B cell (primary cell): ENCODE data around the gene LIMD2. TPM values are rescaled to one million over a fixed set of nuclear protein-coding genes. Genes with fewer than 3 reads are reported as not detected.

Source experiments
- ATAC-seq: fragments of 200-7000 bp; cut with Tn5 transposase; one replicate; pipeline ENCODE4 v1.10.0; 2021; ENCODE audit warnings: low read depth, mild to moderate bottlenecking, moderate number of reproducible peaks, moderate library complexity
- CTCF ChIA-PET: fragments of 350-600 bp; sonication (Branson Sonifier 250); formaldehyde crosslinking; loops from one replicate; lab custom pipeline; 2021; ENCODE audit warnings: antibody characterized with exemption, inconsistent platforms; lab: Charles Lee
- POLR2A ChIA-PET: fragments of 350-600 bp; sonication (Branson Sonifier 250); formaldehyde crosslinking; loops from one replicate; lab custom pipeline; 2021; ENCODE audit warnings: antibody characterized with exemption; lab: Charles Lee
- DNase-seq: peaks from one replicate; pipeline ENCODE4 v3.0.0; 2013
- H2AFZ ChIP-seq: 2 replicates; pipeline ENCODE4 v1.6.1; 2012; ENCODE audit warnings: mild to moderate bottlenecking, low read depth, low read length; ENCODE audit not compliant: insufficient read depth, poor library complexity, severe bottlenecking
- H3K27ac ChIP-seq, 2 donors: 1 replicate in 1 of 2; 2 replicates in 1 of 2; pipeline ENCODE4 v1.5.1; 2012 to 2013; ENCODE audit warnings: low read length in 2 of 2, mild to moderate bottlenecking in 2 of 2, moderate library complexity in 1 of 2
- H3K27me3 ChIP-seq, 4 experiments: fragments of 200-600 bp in 1 of 4; sonication (generic) in 1 of 4; replicated peaks in 1 of 4; 1 replicate in 2 of 4; 2 replicates in 2 of 4; pipeline versions ENCODE4 v1.6.1 to v1.7.0; 2013 to 2016; ENCODE audit warnings: low read length in 3 of 4, mild to moderate bottlenecking in 2 of 4, mixed read lengths in 1 of 4, moderate library complexity in 1 of 4; ENCODE audit not compliant: insufficient read depth in 4 of 4, control insufficient read depth in 3 of 4; ENCODE audit errors: control extremely low read depth in 1 of 4
- H3K36me3 ChIP-seq, 2 experiments: replicated peaks in 1 of 2; 1 replicate in 1 of 2; 2 replicates in 1 of 2; pipeline versions ENCODE4 v1.6.1 to v1.7.1; 2013; ENCODE audit warnings: low read length in 1 of 2; ENCODE audit not compliant: insufficient read depth in 2 of 2, control insufficient read depth in 1 of 2; ENCODE audit errors: control extremely low read depth in 1 of 2, extremely low read depth in 1 of 2
- H3K4me1 ChIP-seq, 2 donors: fragments of 200-600 bp in 1 of 2; sonication (generic) in 1 of 2; 1 replicate in 1 of 2; 2 replicates in 1 of 2; pipeline versions ENCODE4 v1.5.1 to v1.6.1; 2013 to 2017; ENCODE audit warnings: low read length in 2 of 2; ENCODE audit not compliant: control insufficient read depth in 2 of 2, insufficient read depth in 2 of 2
- H3K4me2 ChIP-seq: replicated peaks from 2 replicates; pipeline ENCODE3; 2012; ENCODE audit warnings: mild to moderate bottlenecking, low read depth, low read length; ENCODE audit not compliant: poor library complexity, severe bottlenecking
- H3K4me3 ChIP-seq, 5 experiments: fragments of 200-600 bp in 1 of 5; sonication (generic) in 1 of 5; 1 replicate in 3 of 5; 2 replicates in 2 of 5; pipeline versions ENCODE4 v1.5.1 to v1.7.0; 2011 to 2016; ENCODE audit warnings: low read length in 4 of 5, mild to moderate bottlenecking in 4 of 5, low read depth in 2 of 5, control low read depth in 1 of 5, moderate library complexity in 1 of 5; ENCODE audit not compliant: insufficient read depth in 1 of 5; ENCODE audit errors: control extremely low read depth in 1 of 5, extremely low read depth in 1 of 5
- H3K79me2 ChIP-seq: fragments of 200-600 bp; sonication (generic); one replicate; pipeline ENCODE4 v1.6.0; 2016; ENCODE audit warnings: low read length; ENCODE audit not compliant: control insufficient read depth, insufficient read depth
- H3K9ac ChIP-seq: fragments of 200-600 bp; sonication (generic); 2 replicates; pipeline ENCODE4 v1.6.1; 2017; ENCODE audit warnings: mild to moderate bottlenecking, low read length, moderate library complexity
- H3K9me3 ChIP-seq, 3 donors: one replicate each; pipeline versions ENCODE4 v1.6.1 to v1.7.1; 2013; ENCODE audit warnings: low read length in 2 of 3; ENCODE audit not compliant: control insufficient read depth in 2 of 3, insufficient read depth in 1 of 3; ENCODE audit errors: control extremely low read depth in 1 of 3
- H4K20me1 ChIP-seq: 2 replicates; pipeline ENCODE4 v1.6.0; 2012; ENCODE audit warnings: mild to moderate bottlenecking, low read length; ENCODE audit not compliant: insufficient read depth, control insufficient read depth, poor library complexity, severe bottlenecking
- H3K27ac Mint-ChIP-seq: one replicate; pipeline ENCODE4 v1.8.0; 2021; ENCODE audit warnings: mixed read lengths
- H3K27me3 Mint-ChIP-seq: one replicate; pipeline ENCODE4 v1.8.0; 2021; ENCODE audit warnings: mixed read lengths
- H3K4me1 Mint-ChIP-seq: one replicate; pipeline ENCODE4 v1.8.0; 2021; ENCODE audit warnings: mixed read lengths
- H3K4me3 Mint-ChIP-seq: one replicate; pipeline ENCODE4 v1.8.0; 2021; ENCODE audit warnings: mixed read lengths
- H3K9me3 Mint-ChIP-seq: one replicate; pipeline ENCODE4 v1.8.0; 2022; ENCODE audit warnings: mixed read lengths; ENCODE audit not compliant: insufficient read depth
- EZH2 ChIP-seq: IDR thresholded peaks from 2 replicates; pipeline ENCODE4 v1.6.1; 2012; ENCODE audit warnings: borderline replicate concordance, low read depth, mild to moderate bottlenecking, moderate library complexity, low read length; ENCODE audit not compliant: insufficient read depth, poor library complexity, severe bottlenecking
- WGBS: methylation state at CpG from one replicate; pipeline ENCODE4 v1.1.5; 2013; ENCODE audit warnings: missing lambda C conversion rate; ENCODE audit not compliant: insufficient coverage; 5-methylcytosine and 5-hydroxymethylcytosine counted together
- intact Hi-C: fragments of 100-400 bp; cut with micrococcal nuclease; formaldehyde crosslinking; loops from one replicate; pipeline ENCODE4 v1.10.0; 2022
- polyA plus RNA-seq: library from polyadenylated mRNA; depleted of rRNA; stranded (reverse); fragments of >200 nt; gene quantifications from 2 replicates; pipeline ENCODE4 v1.2.3, GENCODE V29; 2012
- total RNA-seq, 2 donors: library from RNA; stranded (reverse); fragments of 120-200 nt in 1 of 2; gene quantifications; 1 replicate in 1 of 2; 2 replicates in 1 of 2; pipeline versions ENCODE4 v1.2.3 to v1.2.4, GENCODE V29; 2013 to 2022
- TF ChIP-seq, protein P1 (sequence below): fragments of 200-600 bp; IDR thresholded peaks from one replicate; pipeline ENCODE4 v1.8.0; 2022; ENCODE audit warnings: antibody characterized with exemption, mild to moderate bottlenecking

Gene LIMD2
- total and polyA plus RNA-seq, 2 donors (not counting 1 experiment from before 2014, with no cell fraction given) = 587 to 1,396 TPM

DNA sequence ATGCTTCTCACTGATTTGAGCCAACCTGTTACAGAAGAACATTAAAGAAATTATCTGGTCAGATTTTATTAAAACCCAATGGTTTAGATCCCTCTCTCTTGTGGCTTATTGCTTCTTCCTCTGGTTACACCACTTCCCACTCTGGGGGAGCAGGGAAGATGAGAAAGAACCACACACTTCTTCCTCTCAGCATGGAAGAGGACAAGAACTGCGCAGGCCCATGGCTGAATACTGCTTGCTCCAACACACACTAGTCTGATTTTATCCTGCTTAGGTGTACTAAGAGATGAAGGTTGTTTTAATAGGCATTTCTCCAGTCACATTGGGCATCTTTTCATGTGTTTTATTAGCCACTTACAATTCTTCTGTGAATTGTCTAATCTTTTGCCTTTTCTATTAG, 50.1 kb downstream of the LIMD2 start:
- no peak overlapping the region for H3K4me3 Mint-ChIP-seq
- Histone ChIP-seq H3K27ac (no peak overlapping the region), H3K4me2 (no peak overlapping the region), H3K4me1 (peaks cover 23 to 25% of the 10 kb centered on the region in 2 donors), H3K79me2 (peaks cover 15% of the 10 kb centered on the region), H3K9me3 (no peaks in the 10 kb centered on the region), H3K27me3 (no peaks in the 10 kb centered on the region), H2AFZ (no peak overlapping the region), H3K4me3 (no peak overlapping the region), H3K36me3 (peaks cover 2 to 28% of the 10 kb centered on the region in 2 experiments), H3K9ac (no peak overlapping the region), H4K20me1 (no peaks in the 10 kb centered on the region)
- CTCF ChIA-PET = no interaction called here
- no peak for ATAC-seq
- WGBS = no CpG with 5 or more reads among the region's 1 CpG
- POLR2A ChIA-PET = no interaction called here
- no peak overlapping the region for H3K27ac Mint-ChIP-seq
- H3K27me3 Mint-ChIP-seq = no peaks in the 10 kb centered on the region
- DNase-seq = no peak
- H3K9me3 Mint-ChIP-seq = no peaks in the 10 kb centered on the region
- intact Hi-C loops = no loop called here
- TF ChIP-seq, protein P1, sequence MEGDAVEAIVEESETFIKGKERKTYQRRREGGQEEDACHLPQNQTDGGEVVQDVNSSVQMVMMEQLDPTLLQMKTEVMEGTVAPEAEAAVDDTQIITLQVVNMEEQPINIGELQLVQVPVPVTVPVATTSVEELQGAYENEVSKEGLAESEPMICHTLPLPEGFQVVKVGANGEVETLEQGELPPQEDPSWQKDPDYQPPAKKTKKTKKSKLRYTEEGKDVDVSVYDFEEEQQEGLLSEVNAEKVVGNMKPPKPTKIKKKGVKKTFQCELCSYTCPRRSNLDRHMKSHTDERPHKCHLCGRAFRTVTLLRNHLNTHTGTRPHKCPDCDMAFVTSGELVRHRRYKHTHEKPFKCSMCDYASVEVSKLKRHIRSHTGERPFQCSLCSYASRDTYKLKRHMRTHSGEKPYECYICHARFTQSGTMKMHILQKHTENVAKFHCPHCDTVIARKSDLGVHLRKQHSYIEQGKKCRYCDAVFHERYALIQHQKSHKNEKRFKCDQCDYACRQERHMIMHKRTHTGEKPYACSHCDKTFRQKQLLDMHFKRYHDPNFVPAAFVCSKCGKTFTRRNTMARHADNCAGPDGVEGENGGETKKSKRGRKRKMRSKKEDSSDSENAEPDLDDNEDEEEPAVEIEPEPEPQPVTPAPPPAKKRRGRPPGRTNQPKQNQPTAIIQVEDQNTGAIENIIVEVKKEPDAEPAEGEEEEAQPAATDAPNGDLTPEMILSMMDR = no peak
- no peak for TF ChIP-seq EZH2
- H3K4me1 Mint-ChIP-seq = peaks cover 28% of the 10 kb centered on the region

DNA sequence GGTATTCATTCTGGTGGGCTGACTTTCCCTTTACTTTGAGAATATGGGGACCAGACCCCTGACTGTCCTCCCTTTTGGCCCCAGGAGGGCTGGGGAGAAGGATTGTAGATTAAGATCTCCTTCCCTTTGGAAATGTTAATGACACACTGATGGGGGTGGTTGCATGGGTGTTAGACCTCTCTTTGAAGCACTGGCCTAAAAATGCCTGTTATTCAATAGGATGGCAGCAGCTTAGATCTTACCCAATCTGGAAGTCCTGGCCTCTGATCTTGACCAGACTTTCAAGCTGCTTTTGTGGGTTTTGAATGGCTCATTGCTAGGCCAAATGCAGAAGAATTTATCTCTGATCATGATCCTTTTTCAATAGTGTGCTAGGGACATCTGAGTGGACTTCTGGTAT, 52.0 kb downstream of the LIMD2 start:
- no peaks in the 10 kb centered on the region for H3K27me3 Mint-ChIP-seq
- no peak overlapping the region for H3K4me3 Mint-ChIP-seq
- Histone ChIP-seq H3K4me1 (peaks cover 29 to 33% of the 10 kb centered on the region in 2 donors), H3K27ac (no peak overlapping the region), H2AFZ (no peak overlapping the region), H3K4me2 (no peak overlapping the region), H3K9me3 (no peaks in the 10 kb centered on the region), H3K79me2 (peaks cover 15% of the 10 kb centered on the region), H3K4me3 (no peak overlapping the region), H3K36me3 (peaks cover 2 to 22% of the 10 kb centered on the region in 2 experiments), H3K27me3 (no peaks in the 10 kb centered on the region), H3K9ac (no peak overlapping the region), H4K20me1 (no peaks in the 10 kb centered on the region)
- peaks cover 35% of the 10 kb centered on the region for H3K4me1 Mint-ChIP-seq
- CTCF ChIA-PET = interaction anchor here (1.1 kb wide), 1 partner anchor 18 kb away, joined by 3 read pairs; no protein-coding TSS in a partner anchor
- no peak for TF ChIP-seq EZH2
- TF ChIP-seq, protein P1 = no peak
- no peaks in the 10 kb centered on the region for H3K9me3 Mint-ChIP-seq
- H3K27ac Mint-ChIP-seq = no peak overlapping the region
- intact Hi-C loops = no loop called here
- POLR2A ChIA-PET = no interaction called here
- DNase-seq (no peak), ATAC-seq (no peak)
